ENCODE data around the gene NEK10.

GRCh38 chr3:27315003-27315402 is 54.2 kb downstream of the NEK10 start:
- TF ChIP-seq UBTF (IDR thresholded peaks at IDR 0.05; ENCODE audit: borderline replicate concordance in 1 of 2, low read depth in 2 of 2, low read length in 2 of 2) (no peak), JUNB (CRISPR knock-in tag; conservative IDR thresholded peaks at IDR 0.05) (no peak), CTCF (IDR thresholded peaks at IDR 0.05 in 2 of 3, conservative IDR thresholded peaks at IDR 0.05 in 1 of 3; ENCODE audit: insufficient read depth in 2 of 3, low read depth in 1 of 3, low read length in 3 of 3) (no peak), TAF1 (IDR thresholded peaks at IDR 0.05; ENCODE audit: control insufficient read depth, extremely low read depth, insufficient read depth, low read length, severe bottlenecking) (no peak)
